ENCODE results near the gene GIGYF1.
A peak's percentile ranks its signal among the peaks of the same experiment; 100 is the strongest.

Gene GIGYF1

GRCh38 chr7:100684534-100685042, 9.5 kb downstream of the GIGYF1 start:
- no peak for DNase-seq (ENCODE audit: low spot score)

- DNase-seq (ENCODE audit: low spot score), result no peak
These were observed 10.2 kb downstream of the GIGYF1 start for GRCh38 chr7:100683659-100684533.

GRCh38 chr7:100682991-100683658, 10.9 kb downstream of the GIGYF1 start:
- no peak for DNase-seq (ENCODE audit: low spot score)

- no peak for DNase-seq (ENCODE audit: low spot score)
These were observed 11.8 kb downstream of the GIGYF1 start for GRCh38 chr7:100682228-100682741.

- no peak for DNase-seq (ENCODE audit: low spot score)
These were observed 12.4 kb downstream of the GIGYF1 start for GRCh38 chr7:100681491-100682227.

GRCh38 chr7:100680576-100681271, 13.3 kb downstream of the GIGYF1 start:
- DNase-seq (ENCODE audit: low spot score), result no peak

GRCh38 chr7:100679927-100680575, 14.0 kb downstream of the GIGYF1 start:
- DNase-seq (ENCODE audit: low spot score), result no peak

GRCh38 chr7:100679129-100679926, 14.7 kb downstream of the GIGYF1 start:
- no peak for DNase-seq (ENCODE audit: low spot score)

- DNase-seq (ENCODE audit: low spot score), result no peak
These were observed 15.6 kb downstream of the GIGYF1 start for GRCh38 chr7:100678291-100678984.

GRCh38 chr7:100677308-100678267, 16.5 kb downstream of the GIGYF1 start:
- DNase-seq (ENCODE audit: low spot score), result no peak

- DNase-seq (ENCODE audit: low spot score), result no peak
These were observed 17.3 kb downstream of the GIGYF1 start for GRCh38 chr7:100676501-100677306.

GRCh38 chr7:100675581-100676350, 18.3 kb downstream of the GIGYF1 start:
- peak; percentile 93 for DNase-seq (ENCODE audit: low spot score)

GRCh38 chr7:100675105-100675451, 19.0 kb downstream of the GIGYF1 start:
- no peak for DNase-seq (ENCODE audit: low spot score)

- DNase-seq (ENCODE audit: low spot score), result no peak
These were observed 19.5 kb downstream of the GIGYF1 start for GRCh38 chr7:100674411-100675104.

- no peak for DNase-seq (ENCODE audit: low spot score)
These were observed 20.1 kb downstream of the GIGYF1 start for GRCh38 chr7:100673942-100674410.

GRCh38 chr7:100673302-100673941, 20.6 kb downstream of the GIGYF1 start, which contains the start of gene GNB2:
Gene GNB2, plus strand, starts transcription at chr7:100673740. Its CDS starts 2,526 bp downstream, at chr7:100676266.
- DNase-seq (ENCODE audit: low spot score), result peak; percentile 99

All from CD4-positive, alpha-beta T cell treated with Interleukin-6 at 100 ng/mL for 8 hours (primary cell).